Limb (tissue), 2 donors: ENCODE measurements around the gene RAD54L.
"Not testable (repeated sequence)": the region's sequence is repeated elsewhere in the genome, so short reads cannot be mapped to it uniquely, and the experiment has no call there.

Source experiments
- DNase-seq, 2 donors: peaks; one replicate each; pipeline ENCODE4 v3.0.0-alpha.2; 2016; ENCODE audit errors: extremely low spot score in 2 of 2

Gene RAD54L

GRCh38 chr1:46241733-46242132, 5.8 kb upstream of the RAD54L start:
- DNase-seq: not testable (repeated sequence)

GRCh38 chr1:46242918-46243317, 4.6 kb upstream of the RAD54L start:
- DNase-seq: no peak

GRCh38 chr1:46243831-46244230, 3.7 kb upstream of the RAD54L start:
- DNase-seq: not testable (repeated sequence)

GRCh38 chr1:46244656-46245371, 2.7 kb upstream of the RAD54L start:
- peak in 1 of 2 donors; percentile 10 for DNase-seq

GRCh38 chr1:46246136-46246535, 1.4 kb upstream of the RAD54L start:
- DNase-seq: not testable (repeated sequence)

- no peak for DNase-seq
Observed at GRCh38 chr1:46246548-46247435, 771 bp upstream of the RAD54L start.

- peak in 1 of 2 donors; percentile 49 for DNase-seq
Observed at GRCh38 chr1:46248122-46248920, 758 bp downstream of the RAD54L start.

- DNase-seq: no peak
Observed at GRCh38 chr1:46254668-46255067, 7.1 kb downstream of the RAD54L start.

GRCh38 chr1:46256523-46256922, 9.0 kb downstream of the RAD54L start:
- no peak for DNase-seq

- DNase-seq: no peak
Observed at GRCh38 chr1:46262508-46262907, 14.9 kb downstream of the RAD54L start.

- DNase-seq: no peak
Observed at GRCh38 chr1:46263146-46263545, 15.6 kb downstream of the RAD54L start.

GRCh38 chr1:46268578-46268977, 21.0 kb downstream of the RAD54L start:
- DNase-seq: no peak

GRCh38 chr1:46274225-46275029, 26.9 kb downstream of the RAD54L start:
- DNase-seq: no peak

GRCh38 chr1:46275030-46275337, 27.4 kb downstream of the RAD54L start:
- no peak for DNase-seq

- no peak for DNase-seq
Observed at GRCh38 chr1:46277658-46278373, 30.3 kb downstream of the RAD54L start.

GRCh38 chr1:46278807-46279206, 31.2 kb downstream of the RAD54L start:
- no peak for DNase-seq

GRCh38 chr1:46280092-46280491, 32.5 kb downstream of the RAD54L start:
- DNase-seq: no peak

- no peak for DNase-seq
Observed at GRCh38 chr1:46281021-46281420, 33.5 kb downstream of the RAD54L start.

GRCh38 chr1:46284058-46284457, 36.5 kb downstream of the RAD54L start:
- no peak for DNase-seq
